Cardiac septum (tissue), 1 donor: ENCODE measurements around the gene EOLA2. TPM values are rescaled to one million over a fixed set of nuclear protein-coding genes. Genes with fewer than 3 reads are reported as not detected.
"Not testable (repeated sequence)": the region's sequence is repeated elsewhere in the genome, so short reads cannot be mapped to it uniquely, and the experiment has no call there.

Source experiments
- DNase-seq: peaks from one replicate; pipeline ENCODE4 v3.0.0-alpha.2; 2020; ENCODE audit warnings: low spot score
- intact Hi-C: fragments of 100-400 bp; cut with DNase I; formaldehyde crosslinking; loops from one replicate; pipeline ENCODE4 v1.14.0; 2022
- total RNA-seq: library from RNA; stranded (reverse); fragmentation: NEBNext Ultra II Directional; extraction: Animal tissue kit (Norgen Biotek cat#: 25700); gene quantifications from one replicate; pipeline ENCODE4 v1.2.1, GENCODE V29; 2021
- donor health status: DM: no; HTN: no; CAD: no.

EOLA2 gene
- total RNA-seq, 1 donor from 2014 or later, result 23.7 TPM

DNA sequence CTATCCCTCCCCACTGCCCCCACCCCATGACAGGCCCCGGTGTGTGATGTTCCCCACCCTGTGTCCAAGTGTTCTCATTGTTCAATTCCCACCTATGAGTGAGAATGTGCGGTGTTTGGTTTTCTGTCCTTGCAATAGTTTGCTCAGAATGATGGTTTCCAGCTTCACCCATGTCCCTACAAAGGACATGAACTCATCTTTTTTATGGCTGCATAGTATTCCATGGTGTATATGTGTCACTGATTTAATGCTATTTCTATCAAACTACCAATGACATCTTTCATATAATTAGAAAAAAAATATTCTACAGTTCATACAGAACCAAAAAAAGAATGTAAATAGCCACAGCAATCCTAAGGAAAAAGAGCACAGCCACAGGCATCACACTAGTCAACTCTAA lies 47.5 kb downstream of the EOLA2 start:
- intact Hi-C loops, DNase-seq: not testable (repeated sequence)

Other genes with a start within 250 kb of the EOLA2 start
- not detected for gene MAGEA11, start 226.4 kb downstream of the EOLA2 start, total RNA-seq
- gene HSFX1, start 164.4 kb downstream of the EOLA2 start, total RNA-seq, result 2.0 TPM
- not detected for gene MAGEA9, start 156.6 kb downstream of the EOLA2 start, total RNA-seq
- gene MAGEA8, start 57.3 kb downstream of the EOLA2 start, total RNA-seq, result not detected
- 0.30 TPM for gene HSFX4, start 8.9 kb downstream of the EOLA2 start, total RNA-seq